Gastroesophageal sphincter (tissue), 3 donors: ENCODE data around the gene DMBT1.

Experiments
- CTCF ChIP-seq, 4 experiments: fragments of 200-600 bp in 2 of 4; fragments of 450-650 bp in 2 of 4; sonication (generic) in 1 of 4; IDR thresholded peaks; one replicate each; pipeline ENCODE4 v1.5.1; 2017 to 2019; ENCODE audit warnings: antibody characterized with exemption in 4 of 4, mild to moderate bottlenecking in 2 of 4, moderate library complexity in 2 of 4
- POLR2A ChIP-seq, 2 donors: fragments of 450-650 bp; IDR thresholded peaks; one replicate each; pipeline ENCODE4 v1.6.1; 2017; ENCODE audit warnings: antibody characterized with exemption in 2 of 2, mild to moderate bottlenecking in 2 of 2, moderate library complexity in 1 of 2

- TF ChIP-seq CTCF (IDR thresholded peaks at IDR 0.05) (no peak), POLR2A (IDR thresholded peaks at IDR 0.05) (no peak)
These were observed 27.8 kb upstream of the DMBT1 start for GRCh38 chr10:122532601-122533296.
